ENCODE data around the gene MRS2. TPM values are rescaled to one million over a fixed set of nuclear protein-coding genes. Genes with fewer than 3 reads are reported as not detected.

The MRS2 gene
- total and polyA plus RNA-seq, 8 donors, result 7.4 to 17.4 (median 12.6) TPM

Other genes starting within 250 kb of the MRS2 start
- 10 to 100 TPM; 20.6 to 40.4 (median 23.9) TPM for gene DCDC2, start 44.9 kb upstream of the MRS2 start, total RNA-seq
- gene DCDC2, start 44.9 kb upstream of the MRS2 start, polyA plus RNA-seq, result 10 to 100 TPM; 13.1 to 13.2 TPM
- 1 to 10 TPM in 3 of 6 donors, under 1 TPM in 3; 0.37 to 1.2 (median 1.0) TPM for gene GPLD1, start 86.6 kb downstream of the MRS2 start, total RNA-seq
- under 1 TPM; 0.27 to 0.73 TPM for gene GPLD1, start 86.6 kb downstream of the MRS2 start, polyA plus RNA-seq
- 1 to 10 TPM; 3.8 to 9.2 (median 6.1) TPM for gene ALDH5A1, start 92.0 kb downstream of the MRS2 start, total RNA-seq
- gene ALDH5A1, start 92.0 kb downstream of the MRS2 start, polyA plus RNA-seq, result 1 to 10 TPM; 2.1 to 5.9 TPM
- gene KIAA0319, start 243.3 kb downstream of the MRS2 start, total RNA-seq, result 1 to 10 TPM in 3 of 6 donors, under 1 TPM in 3; 0.51 to 1.2 (median 0.95) TPM
- gene KIAA0319, start 243.3 kb downstream of the MRS2 start, polyA plus RNA-seq, result 1 to 10 TPM; 1.5 to 4.6 TPM

All from pancreas (tissue), 8 donors.